ENCODE results near the gene KRT74. TPM values are rescaled to one million over a fixed set of nuclear protein-coding genes. Genes with fewer than 3 reads are reported as not detected.

Gene KRT74
- total RNA-seq, 4 donors from 2014 or later: not detected

DNA sequence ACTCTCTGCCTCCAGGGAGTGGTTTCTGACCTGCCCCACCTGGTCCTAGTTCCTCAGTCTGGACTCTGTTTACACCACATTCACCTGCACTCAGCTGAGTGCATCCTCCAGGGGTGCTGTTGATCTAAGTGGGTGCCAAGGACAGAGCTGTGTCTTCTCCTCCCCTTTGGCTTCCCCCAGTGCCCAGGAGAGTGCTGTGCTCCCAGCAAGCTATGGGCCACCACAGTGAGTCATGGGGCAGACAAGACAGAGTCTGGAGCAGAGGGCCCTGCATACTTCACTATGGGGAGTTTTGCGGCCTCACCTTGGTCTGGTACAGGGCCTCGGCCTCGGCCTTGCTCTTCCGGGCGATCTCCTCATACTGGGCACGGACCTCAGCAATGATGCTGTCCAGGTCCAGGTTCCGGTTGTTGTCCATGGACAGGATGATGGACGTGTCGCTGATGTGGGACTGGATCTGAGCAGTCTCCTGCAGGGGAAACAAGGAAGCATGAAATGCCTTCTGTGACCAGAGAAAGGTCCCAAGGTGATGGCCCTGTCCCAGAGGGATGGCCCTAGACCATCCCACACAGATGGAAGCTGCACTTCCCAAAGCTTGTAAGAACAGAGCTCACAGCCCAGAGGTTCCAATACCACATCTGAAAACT lies 39.9 kb upstream of the KRT74 start:
- TF ChIP-seq, protein P1, sequence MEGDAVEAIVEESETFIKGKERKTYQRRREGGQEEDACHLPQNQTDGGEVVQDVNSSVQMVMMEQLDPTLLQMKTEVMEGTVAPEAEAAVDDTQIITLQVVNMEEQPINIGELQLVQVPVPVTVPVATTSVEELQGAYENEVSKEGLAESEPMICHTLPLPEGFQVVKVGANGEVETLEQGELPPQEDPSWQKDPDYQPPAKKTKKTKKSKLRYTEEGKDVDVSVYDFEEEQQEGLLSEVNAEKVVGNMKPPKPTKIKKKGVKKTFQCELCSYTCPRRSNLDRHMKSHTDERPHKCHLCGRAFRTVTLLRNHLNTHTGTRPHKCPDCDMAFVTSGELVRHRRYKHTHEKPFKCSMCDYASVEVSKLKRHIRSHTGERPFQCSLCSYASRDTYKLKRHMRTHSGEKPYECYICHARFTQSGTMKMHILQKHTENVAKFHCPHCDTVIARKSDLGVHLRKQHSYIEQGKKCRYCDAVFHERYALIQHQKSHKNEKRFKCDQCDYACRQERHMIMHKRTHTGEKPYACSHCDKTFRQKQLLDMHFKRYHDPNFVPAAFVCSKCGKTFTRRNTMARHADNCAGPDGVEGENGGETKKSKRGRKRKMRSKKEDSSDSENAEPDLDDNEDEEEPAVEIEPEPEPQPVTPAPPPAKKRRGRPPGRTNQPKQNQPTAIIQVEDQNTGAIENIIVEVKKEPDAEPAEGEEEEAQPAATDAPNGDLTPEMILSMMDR (IDR thresholded peaks at IDR 0.05): no peak
- no peak for TF ChIP-seq EP300 (IDR thresholded peaks at IDR 0.05)
- no peak for TF ChIP-seq POLR2A (IDR thresholded peaks at IDR 0.05)
- Histone ChIP-seq H3K4me3 (no peak overlapping the region), H3K9me3 (no peaks in the 10 kb centered on the region), H3K27ac (no peak overlapping the region), H3K4me1 (no peaks in the 10 kb centered on the region), H3K36me3 (no peaks in the 10 kb centered on the region), H3K27me3 (peaks cover 0 to 18% of the 10 kb centered on the region in 2 donors)
- WGBS, 2 donors: 92% methylated on average over 9 of the region's 9 CpGs
- no peak for DNase-seq (ENCODE audit: low spot score in 2 of 2)

DNA sequence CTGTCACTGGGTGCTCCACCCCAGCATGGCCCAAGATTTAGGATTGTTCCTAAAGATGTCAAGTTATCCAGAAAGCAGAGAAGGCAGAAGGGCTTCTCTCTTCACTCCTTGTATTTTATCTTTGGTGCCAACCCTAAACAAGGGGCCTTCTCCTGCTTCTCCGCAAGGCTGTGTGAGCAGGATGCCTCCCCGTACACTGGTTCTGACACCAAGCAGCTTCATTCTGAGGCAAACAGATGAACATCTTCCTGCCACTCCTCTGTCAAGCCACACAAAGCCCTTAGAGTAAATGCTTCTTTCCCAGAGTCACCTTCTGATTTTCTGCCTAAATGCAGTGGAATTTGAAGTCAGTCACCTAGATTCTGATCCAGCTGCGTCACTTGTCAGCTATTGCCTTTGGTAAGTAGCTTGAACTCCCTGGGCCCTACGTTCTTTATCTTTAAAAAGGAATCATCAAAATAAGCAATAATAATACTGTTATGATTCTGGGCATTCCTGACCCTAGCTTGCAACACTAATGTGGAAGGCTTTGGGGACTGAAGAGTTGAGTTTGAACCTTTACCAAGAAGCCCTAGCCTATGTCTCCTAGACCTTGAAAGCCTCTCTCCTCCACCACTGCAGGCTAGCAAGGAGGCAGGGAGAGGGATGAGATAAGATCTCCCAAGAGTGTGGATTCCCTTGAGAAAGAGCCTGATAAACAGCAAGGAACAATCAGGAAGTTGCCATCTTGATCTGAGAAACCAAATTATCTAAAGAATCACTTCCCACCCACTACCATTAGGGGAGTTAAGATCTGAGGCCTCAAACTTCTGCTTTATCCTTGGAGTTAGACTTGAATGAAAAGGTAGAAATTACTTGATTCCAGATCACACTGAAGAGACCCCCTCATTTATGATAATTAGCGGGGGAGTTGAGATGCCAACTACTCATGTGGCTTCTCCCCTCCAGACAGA lies 39.1 kb upstream of the KRT74 start:
- H3K27me3 ChIP-seq: peaks cover 0 to 21% of the 10 kb centered on the region in 2 donors
- DNase-seq (ENCODE audit: low spot score in 2 of 2): no peak
- H3K27ac ChIP-seq: no peak overlapping the region
- TF ChIP-seq POLR2A (IDR thresholded peaks at IDR 0.05) (no peak), EP300 (IDR thresholded peaks at IDR 0.05) (no peak)
- TF ChIP-seq, protein P1 (IDR thresholded peaks at IDR 0.05): no peak
- no peak overlapping the region for H3K4me3 ChIP-seq
- no peaks in the 10 kb centered on the region for H3K9me3 ChIP-seq
- 81 to 90% methylated on average over 5 of the region's 5 CpGs for WGBS, 2 donors
- H3K36me3 ChIP-seq: no peaks in the 10 kb centered on the region
- H3K4me1 ChIP-seq: no peaks in the 10 kb centered on the region

DNA sequence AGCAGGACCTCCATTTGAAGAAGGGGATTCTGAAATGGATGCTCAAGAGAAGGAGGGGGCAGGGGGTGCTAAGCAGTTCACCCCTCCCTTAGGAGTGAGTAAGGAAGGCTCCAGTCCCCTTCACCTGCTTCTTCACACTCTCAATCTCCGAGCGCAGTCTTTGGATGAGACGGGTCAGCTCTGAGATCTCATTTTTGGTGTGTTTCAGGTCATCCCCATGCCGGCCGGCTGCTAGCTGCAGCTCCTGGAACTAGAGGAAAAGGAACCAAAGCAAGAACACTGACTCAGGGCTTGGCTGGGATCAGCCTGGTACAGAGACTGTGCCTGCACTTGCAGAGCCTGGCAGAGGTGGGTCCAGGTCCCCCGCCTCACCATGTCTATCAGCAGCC lies 37.4 kb upstream of the KRT74 start:
- Histone ChIP-seq H3K27ac (no peak overlapping the region), H3K36me3 (no peaks in the 10 kb centered on the region), H3K9me3 (no peaks in the 10 kb centered on the region), H3K4me1 (no peaks in the 10 kb centered on the region), H3K27me3 (peaks cover 0 to 21% of the 10 kb centered on the region in 2 donors), H3K4me3 (no peak overlapping the region)
- TF ChIP-seq EP300 (IDR thresholded peaks at IDR 0.05) (no peak), POLR2A (IDR thresholded peaks at IDR 0.05) (no peak)
- TF ChIP-seq, protein P1 (IDR thresholded peaks at IDR 0.05): no peak
- WGBS, 2 donors: 88 to 97% methylated on average over 6 of the region's 6 CpGs
- no peak for DNase-seq (ENCODE audit: low spot score in 2 of 2)

DNA sequence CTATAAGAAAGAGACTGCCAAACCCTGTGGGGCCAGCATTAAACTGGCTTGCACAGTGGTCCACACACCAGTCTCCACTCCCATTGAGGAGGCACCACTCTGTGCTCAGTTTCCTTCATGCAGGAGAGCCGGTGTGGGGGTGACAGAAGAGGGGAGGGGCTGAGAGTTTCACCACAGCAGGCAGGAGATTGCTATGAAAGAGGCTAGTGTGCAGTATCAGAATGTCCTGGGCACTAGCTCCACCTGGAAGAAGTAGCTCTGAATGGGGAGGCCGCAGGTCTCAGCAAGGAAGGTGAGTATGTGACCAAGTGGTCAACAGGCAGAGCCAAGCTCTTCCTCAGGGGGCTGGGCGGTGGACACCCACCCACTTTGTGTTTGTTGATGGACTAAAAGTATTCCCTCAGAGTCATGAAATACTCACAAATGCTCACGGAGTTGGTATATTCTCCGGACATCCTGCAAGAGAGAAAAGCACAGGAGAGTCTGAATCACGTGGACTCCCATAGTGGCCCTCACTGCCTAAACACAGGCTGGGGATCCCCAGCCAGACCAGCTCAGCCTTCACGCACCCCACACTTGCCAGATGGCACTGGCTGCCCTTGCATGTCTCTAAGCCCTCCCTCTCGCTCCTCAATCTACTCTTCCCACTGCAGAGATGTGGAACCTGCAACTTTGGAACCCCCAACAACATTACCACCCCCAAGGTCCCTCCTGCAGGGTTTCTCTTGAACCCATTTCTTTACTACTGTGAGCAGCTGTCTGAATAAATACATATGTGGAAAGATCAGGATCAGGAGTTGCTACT lies 35.4 kb upstream of the KRT74 start:
- H3K4me3 ChIP-seq: no peak overlapping the region
- no peak for DNase-seq (ENCODE audit: low spot score in 2 of 2)
- H3K27ac ChIP-seq: no peak overlapping the region
- no peaks in the 10 kb centered on the region for H3K4me1 ChIP-seq
- TF ChIP-seq EP300 (IDR thresholded peaks at IDR 0.05) (no peak), POLR2A (IDR thresholded peaks at IDR 0.05) (no peak)
- TF ChIP-seq, protein P1 (IDR thresholded peaks at IDR 0.05): no peak
- WGBS, 2 donors: 75 to 77% methylated on average over 8 of the region's 8 CpGs
- no peaks in the 10 kb centered on the region for H3K36me3 ChIP-seq
- H3K27me3 ChIP-seq: peaks cover 0 to 21% of the 10 kb centered on the region in 2 donors
- no peaks in the 10 kb centered on the region for H3K9me3 ChIP-seq
